Subcutaneous adipose tissue (tissue), 4 donors: ENCODE data around the gene CALR. TPM values are rescaled to one million over a fixed set of nuclear protein-coding genes. Genes with fewer than 3 reads are reported as not detected.

Experiments
- CTCF ChIP-seq: fragments of 450-650 bp; IDR thresholded peaks from one replicate; pipeline ENCODE4 v1.5.1; 2016; ENCODE audit warnings: low read depth, mild to moderate bottlenecking, control low read depth, antibody characterized with exemption, moderate library complexity
- total RNA-seq, 4 donors: library from RNA; depleted of rRNA; stranded (reverse); fragments of >200 nt; gene quantifications; one replicate each; pipeline ENCODE4 v1.1.0, GENCODE V29; 2016

The CALR gene
- total RNA-seq, 4 donors from 2014 or later = 222 to 414 (median 307) TPM

DNA sequence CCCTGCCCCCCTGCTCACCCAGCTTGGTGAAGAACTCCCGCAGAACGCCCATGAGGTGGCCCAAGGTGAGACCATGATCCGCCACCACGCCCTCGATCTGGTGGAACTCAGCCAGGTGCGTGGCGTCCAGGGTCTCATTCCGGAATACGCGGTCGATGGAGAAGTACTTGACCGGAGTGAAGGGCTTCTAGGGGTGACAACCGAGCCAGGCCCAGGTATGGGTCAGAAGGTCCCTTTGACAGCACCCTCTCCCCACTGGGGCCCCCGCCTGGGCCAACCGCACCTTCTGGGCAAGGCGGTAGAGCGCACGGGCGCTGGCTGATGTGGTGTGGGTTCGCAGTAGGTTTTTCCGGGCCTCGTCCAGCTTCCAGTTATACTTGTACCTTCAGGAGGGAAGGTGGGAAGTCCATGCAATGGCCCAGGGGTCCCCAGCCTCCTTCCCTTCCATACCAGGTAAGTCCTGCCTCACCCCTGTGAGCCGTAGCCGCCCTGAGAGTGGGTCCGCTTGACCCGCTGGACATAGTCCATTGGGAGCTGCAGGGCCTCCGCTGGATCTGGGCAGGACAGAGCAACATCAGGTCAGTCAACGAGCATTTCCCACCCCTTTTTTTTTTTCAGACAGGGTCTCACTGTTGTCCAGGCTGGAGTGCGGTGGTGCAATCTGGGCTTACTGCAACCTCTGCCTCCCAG is 13.6 kb upstream of the CALR start:
- no peak for TF ChIP-seq CTCF

DNA sequence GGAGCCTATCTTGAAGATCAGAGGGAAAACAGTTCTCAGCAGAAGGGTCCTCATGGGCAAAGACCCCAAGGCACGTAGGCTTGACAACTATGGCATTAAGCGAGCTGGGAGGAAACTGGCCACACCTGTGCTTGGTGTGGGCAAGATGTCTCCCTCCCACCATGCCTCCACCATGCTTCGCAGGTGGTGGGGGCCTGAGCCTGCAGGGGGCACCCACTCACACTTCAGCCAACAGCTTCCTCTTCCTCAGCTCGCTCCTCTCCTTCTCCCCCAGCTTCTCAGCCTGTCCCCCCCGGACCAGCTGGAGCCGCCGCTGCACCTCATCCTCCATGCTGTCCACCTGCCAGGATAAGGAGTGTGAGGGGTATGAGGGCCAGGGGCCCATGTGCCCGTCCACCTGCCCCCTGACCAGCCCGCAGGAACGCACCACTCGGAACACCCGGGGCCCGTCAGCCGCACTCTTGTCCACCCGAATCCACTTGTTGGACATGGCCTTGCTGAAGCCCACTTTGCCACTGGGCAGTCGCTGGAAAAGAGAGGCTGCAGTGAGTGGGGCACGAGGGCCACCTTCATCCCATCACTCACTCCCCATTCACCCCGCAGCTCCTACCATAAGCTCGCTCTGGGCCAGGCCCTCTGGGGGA is 8.3 kb upstream of the CALR start:
- no peak for TF ChIP-seq CTCF

DNA sequence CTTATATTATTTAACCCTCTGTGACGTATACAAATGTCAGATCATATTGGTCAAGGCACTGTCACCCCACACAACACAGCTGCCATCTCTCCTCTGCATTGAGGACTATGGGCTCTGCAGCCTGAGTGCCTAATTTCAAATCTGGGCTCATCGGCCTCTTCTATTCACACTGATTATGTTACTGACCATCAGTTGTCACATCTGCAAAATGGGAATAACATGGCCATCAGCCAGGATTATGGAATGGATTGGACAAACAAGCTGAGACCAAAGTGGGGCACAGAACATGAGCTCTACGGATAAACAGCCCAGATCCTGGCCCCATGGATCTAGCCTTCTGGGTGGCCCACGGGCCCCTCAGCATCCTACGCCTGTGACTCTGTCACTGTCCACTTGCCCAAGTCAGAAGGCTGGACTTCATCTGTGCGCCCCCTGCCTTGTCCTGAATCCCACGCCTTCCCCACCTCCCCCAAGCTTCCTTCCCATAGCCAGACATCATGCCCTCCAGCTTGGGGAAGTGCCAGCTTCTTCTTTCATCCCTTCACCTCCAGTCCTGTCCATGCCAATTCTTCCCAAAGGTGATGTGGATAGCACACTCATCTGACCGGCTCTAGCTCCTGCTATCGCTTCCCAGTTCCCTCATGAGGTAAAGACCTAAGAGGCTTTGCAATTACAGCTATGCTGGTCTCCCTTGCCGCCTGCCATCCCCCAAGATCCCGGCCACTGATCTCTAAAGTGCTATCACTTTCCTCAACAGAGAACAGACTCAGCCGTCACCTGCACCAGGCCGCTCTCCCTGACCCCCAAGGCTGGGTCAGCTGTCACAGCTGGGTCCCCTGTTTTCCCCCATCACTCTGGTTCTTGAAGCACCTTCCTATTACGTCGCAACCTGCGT is 5.8 kb upstream of the CALR start:
- no peak for TF ChIP-seq CTCF

DNA sequence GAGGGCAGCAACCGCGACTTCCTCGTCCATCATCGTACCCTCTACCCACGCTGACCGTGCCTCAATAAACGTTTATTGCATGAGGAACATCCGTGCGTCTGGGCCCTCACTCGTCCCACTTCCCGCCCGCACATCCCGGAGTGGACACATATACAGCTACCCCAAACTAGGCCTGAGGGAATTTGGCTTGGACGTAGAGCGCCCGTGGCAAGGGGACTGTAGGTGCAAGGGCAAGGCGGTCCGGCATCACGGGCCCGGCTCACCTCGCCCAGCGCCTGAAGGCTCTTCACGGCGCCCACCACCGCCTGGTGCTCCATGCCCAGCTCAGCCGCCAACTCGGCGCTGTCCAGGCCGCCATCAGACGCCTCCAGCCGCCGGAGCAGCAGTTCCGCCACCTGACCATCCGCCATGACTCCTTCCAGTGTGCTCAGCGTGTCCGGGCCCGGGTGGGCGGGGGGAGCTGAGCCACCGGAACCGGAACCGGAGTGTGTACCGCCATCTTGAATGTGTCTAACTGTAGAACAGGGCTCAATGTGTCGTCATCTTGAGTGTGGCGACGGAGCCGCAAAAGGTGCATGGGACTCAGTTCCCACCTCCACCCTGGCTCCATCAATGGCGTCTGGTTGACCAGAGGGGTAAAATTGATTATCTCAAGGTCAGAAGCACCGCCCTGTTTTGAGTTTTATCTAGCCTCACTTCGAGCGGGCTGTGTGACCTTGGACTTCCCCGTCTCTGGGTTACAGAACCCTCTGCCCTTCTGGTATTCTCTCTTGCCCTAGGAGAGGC is 4.9 kb upstream of the CALR start, which contains the start of gene FARSA:
Gene FARSA, minus strand, starts transcription at position 425 of the 786 bp plus-strand sequence. Its CDS starts 15 bp downstream, at position 410.
- no peak for TF ChIP-seq CTCF

GRCh38 chr19:12935071-12935470 is 3.3 kb upstream of the CALR start:
- no peak for TF ChIP-seq CTCF

DNA sequence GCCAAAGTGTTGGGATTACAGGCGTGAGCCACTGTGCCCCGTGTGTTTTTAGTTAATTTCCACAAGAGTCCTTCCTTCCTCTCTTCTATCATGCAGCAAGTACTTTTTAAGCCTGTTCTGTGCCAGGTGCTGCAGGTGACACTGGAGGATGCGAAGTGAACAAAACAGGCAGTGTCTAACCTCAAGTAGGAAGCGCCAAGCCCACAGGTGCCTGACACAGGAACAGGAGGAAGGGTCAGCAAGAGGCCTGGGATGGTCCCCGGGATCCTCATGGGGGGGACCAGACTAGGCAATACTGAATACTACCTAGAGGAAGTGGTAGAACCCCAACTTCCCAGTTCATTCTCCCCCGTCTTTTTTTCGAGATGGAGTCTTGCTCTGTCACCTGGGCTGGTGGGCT is 1.8 kb upstream of the CALR start:
- no peak for TF ChIP-seq CTCF
